ENCODE data around the gene NEO1. TPM values are rescaled to one million over a fixed set of nuclear protein-coding genes. Genes with fewer than 3 reads are reported as not detected.

The NEO1 gene
- polyA plus RNA-seq, 1 donor (not counting 4 experiments of a cell fraction or from before 2014, with no cell fraction given) = 4.4 TPM

DNA sequence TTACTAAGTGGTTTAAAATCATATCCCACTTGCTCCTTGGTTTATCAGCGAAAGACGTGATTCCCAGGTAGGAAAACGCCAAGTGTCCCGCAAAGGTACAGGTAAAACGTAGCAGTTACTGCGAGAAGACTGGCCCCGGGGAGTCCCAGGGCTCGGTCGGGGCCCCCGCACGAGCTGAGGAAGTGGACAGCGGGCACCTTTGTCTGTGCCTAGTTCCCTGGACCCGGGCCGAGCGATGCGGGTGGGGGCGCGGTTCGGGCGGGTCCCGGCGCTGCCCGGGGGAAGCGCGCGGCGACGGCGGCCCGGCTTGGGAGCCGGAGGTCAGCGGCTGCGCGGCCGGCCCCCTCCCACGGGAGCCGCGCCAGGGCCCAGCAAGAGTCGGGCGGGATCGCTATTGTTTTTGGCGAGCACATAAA is 864 bp upstream of the NEO1 start:
- H4K20me1 ChIP-seq (ENCODE audit: control insufficient read depth, extremely low read depth, insufficient read depth, low read length) = no peaks in the 10 kb centered on the region
- peaks cover 9% of the 10 kb centered on the region for H3K4me1 ChIP-seq (ENCODE audit: control insufficient read depth, extremely low read depth, insufficient read depth, low read length)
- peak; percentile 48 for FAIRE-seq
- DNase-seq (ENCODE audit: low read depth, low spot score) = no peak
- H3K4me2 ChIP-seq (ENCODE audit: control insufficient read depth, extremely low read depth, insufficient read depth, low read depth, low read length) = peak overlapping the region; percentile 93
- peak overlapping the region; percentile 87 for H2AFZ ChIP-seq (ENCODE audit: control insufficient read depth, low read length)
- H3K9ac ChIP-seq (ENCODE audit: control insufficient read depth, extremely low read depth, insufficient read depth, low read length) = peak overlapping the region; percentile 64
- peaks cover 7% of the 10 kb centered on the region for H3K27me3 ChIP-seq (ENCODE audit: control insufficient read depth, extremely low read depth, insufficient read depth, low read length)
- peak overlapping the region; percentile 40 for H3K27ac ChIP-seq (ENCODE audit: control insufficient read depth, insufficient read depth, low read length)
- peak overlapping the region; percentile 71 to 77 (median 76) for H3K4me3 ChIP-seq (ENCODE audit: control insufficient read depth in 2 of 3, extremely low read depth in 1 of 3, insufficient read depth in 2 of 3, low read depth in 1 of 3, low read length in 3 of 3)
- TF ChIP-seq CTCF (optimal IDR thresholded peaks at IDR 0.05 in 1 of 3, IDR thresholded peaks at IDR 0.05 in 1 of 3, conservative IDR thresholded peaks at IDR 0.05 in 1 of 3; ENCODE audit: extremely low read depth in 1 of 3, insufficient read depth in 2 of 3, low read length in 3 of 3) (no peak), EZH2 (IDR thresholded peaks at IDR 0.05; ENCODE audit: low read length) (no peak)
- H3K9me3 ChIP-seq (ENCODE audit: control insufficient read depth, low read depth, low read length) = no peaks in the 10 kb centered on the region
- no peaks in the 10 kb centered on the region for H3K79me2 ChIP-seq (ENCODE audit: control insufficient read depth, insufficient read depth, low read length)
- no peaks in the 10 kb centered on the region for H3K36me3 ChIP-seq (ENCODE audit: control insufficient read depth in 2 of 2, extremely low read depth in 1 of 2, insufficient read depth in 2 of 2, low read length in 2 of 2)
- no peaks in the 10 kb centered on the region for H3K9me1 ChIP-seq (ENCODE audit: control insufficient read depth, extremely low read depth, insufficient read depth, low read length)
- dilution Hi-C loops (cut with MboI; ENCODE audit: extremely low pct_ligation_motif_present, low sequenced_read_pairs) = no loop called here

DNA sequence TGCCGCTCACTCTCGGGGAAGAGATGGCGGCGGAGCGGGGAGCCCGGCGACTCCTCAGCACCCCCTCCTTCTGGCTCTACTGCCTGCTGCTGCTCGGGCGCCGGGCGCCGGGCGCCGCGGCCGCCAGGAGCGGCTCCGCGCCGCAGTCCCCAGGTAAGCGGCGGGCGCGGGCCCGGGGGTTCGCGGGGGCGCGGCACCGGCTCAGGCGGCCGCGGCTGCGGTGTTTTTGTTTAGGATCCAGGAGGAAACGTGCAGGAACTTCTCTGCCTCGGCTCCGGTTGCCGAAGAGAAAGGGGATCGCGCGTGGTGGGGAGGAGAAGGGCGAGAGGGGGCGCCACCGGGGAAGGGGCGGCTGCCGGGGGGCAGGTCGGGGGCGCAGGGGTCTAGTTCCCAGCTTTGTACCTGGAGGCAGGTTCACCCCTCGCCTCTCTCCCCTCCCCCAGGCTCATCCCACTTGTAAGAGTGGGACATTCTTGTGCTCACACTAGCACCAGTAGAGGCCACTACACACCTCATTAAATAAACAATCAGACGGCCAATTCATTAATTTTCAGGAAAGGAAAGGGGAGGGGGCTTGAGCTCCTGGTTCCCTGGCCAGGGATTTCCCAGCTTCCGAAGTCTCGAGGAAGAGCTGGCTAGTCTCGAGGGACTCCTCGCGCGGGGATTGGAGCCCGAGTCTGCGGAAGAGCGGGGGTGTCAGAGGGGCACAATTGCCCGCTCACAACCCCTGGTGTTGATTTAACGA is 562 bp downstream of the NEO1 start:
- dilution Hi-C loops (cut with MboI; ENCODE audit: extremely low pct_ligation_motif_present, low sequenced_read_pairs) = no loop called here
- peaks cover 9% of the 10 kb centered on the region for H3K4me1 ChIP-seq (ENCODE audit: control insufficient read depth, extremely low read depth, insufficient read depth, low read length)
- peaks cover 3% of the 10 kb centered on the region for H3K27me3 ChIP-seq (ENCODE audit: control insufficient read depth, extremely low read depth, insufficient read depth, low read length)
- H3K9ac ChIP-seq (ENCODE audit: control insufficient read depth, extremely low read depth, insufficient read depth, low read length) = peak overlapping the region; percentile 57
- no peaks in the 10 kb centered on the region for H4K20me1 ChIP-seq (ENCODE audit: control insufficient read depth, extremely low read depth, insufficient read depth, low read length)
- no peaks in the 10 kb centered on the region for H3K36me3 ChIP-seq (ENCODE audit: control insufficient read depth in 2 of 2, extremely low read depth in 1 of 2, insufficient read depth in 2 of 2, low read length in 2 of 2)
- H2AFZ ChIP-seq (ENCODE audit: control insufficient read depth, low read length) = peak overlapping the region; percentile 64
- FAIRE-seq (peak; percentile 9), DNase-seq (ENCODE audit: low read depth, low spot score) (no peak)
- peak overlapping the region; percentile 90 for H3K4me2 ChIP-seq (ENCODE audit: control insufficient read depth, extremely low read depth, insufficient read depth, low read depth, low read length)
- H3K79me2 ChIP-seq (ENCODE audit: control insufficient read depth, insufficient read depth, low read length) = no peaks in the 10 kb centered on the region
- H3K27ac ChIP-seq (ENCODE audit: control insufficient read depth, insufficient read depth, low read length) = no peak overlapping the region
- no peaks in the 10 kb centered on the region for H3K9me1 ChIP-seq (ENCODE audit: control insufficient read depth, extremely low read depth, insufficient read depth, low read length)
- H3K9me3 ChIP-seq (ENCODE audit: control insufficient read depth, low read depth, low read length) = no peaks in the 10 kb centered on the region
- TF ChIP-seq CTCF (optimal IDR thresholded peaks at IDR 0.05 in 1 of 3, IDR thresholded peaks at IDR 0.05 in 1 of 3, conservative IDR thresholded peaks at IDR 0.05 in 1 of 3; ENCODE audit: extremely low read depth in 1 of 3, insufficient read depth in 2 of 3, low read length in 3 of 3) (peak; percentile 13 to 40 (median 18)), EZH2 (IDR thresholded peaks at IDR 0.05; ENCODE audit: low read length) (no peak)
- peak overlapping the region; percentile 58 to 80 (median 73) for H3K4me3 ChIP-seq (ENCODE audit: control insufficient read depth in 2 of 3, extremely low read depth in 1 of 3, insufficient read depth in 2 of 3, low read depth in 1 of 3, low read length in 3 of 3)

Measured in keratinocyte (primary cell).